ENCODE data around the gene L3HYPDH.

L3HYPDH gene

DNA sequence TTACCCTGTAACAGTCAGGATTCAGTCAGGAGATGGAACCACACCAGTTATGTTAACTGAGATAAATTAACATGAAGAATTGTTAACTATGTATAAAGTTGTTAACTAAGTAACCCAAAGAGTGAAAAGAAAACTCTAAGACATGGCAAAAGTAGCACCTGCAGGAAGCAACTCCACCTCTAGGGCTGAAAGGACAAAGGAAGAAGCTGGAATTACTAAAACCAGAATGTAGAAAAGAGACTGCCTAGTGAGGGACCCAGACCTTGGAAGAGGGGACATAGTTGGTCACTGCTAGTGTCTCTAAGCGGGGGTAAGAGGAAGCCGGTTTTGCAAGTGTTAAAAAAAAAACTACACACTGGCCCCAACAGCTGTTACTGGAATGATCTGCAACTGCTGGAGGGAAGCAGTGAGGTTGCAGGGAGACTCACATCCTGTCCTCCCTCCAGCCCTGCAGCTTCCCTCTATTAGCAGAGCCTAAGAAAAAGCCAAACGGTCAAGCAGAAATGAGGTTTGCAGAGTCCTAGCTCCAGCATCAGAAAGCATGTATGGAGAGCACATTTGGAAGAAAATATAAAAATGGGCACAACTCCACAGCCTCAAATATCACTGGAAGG, 58.8 kb downstream of the L3HYPDH start:
- peak; percentile 44 for DNase-seq (ENCODE audit: low spot score)

DNA sequence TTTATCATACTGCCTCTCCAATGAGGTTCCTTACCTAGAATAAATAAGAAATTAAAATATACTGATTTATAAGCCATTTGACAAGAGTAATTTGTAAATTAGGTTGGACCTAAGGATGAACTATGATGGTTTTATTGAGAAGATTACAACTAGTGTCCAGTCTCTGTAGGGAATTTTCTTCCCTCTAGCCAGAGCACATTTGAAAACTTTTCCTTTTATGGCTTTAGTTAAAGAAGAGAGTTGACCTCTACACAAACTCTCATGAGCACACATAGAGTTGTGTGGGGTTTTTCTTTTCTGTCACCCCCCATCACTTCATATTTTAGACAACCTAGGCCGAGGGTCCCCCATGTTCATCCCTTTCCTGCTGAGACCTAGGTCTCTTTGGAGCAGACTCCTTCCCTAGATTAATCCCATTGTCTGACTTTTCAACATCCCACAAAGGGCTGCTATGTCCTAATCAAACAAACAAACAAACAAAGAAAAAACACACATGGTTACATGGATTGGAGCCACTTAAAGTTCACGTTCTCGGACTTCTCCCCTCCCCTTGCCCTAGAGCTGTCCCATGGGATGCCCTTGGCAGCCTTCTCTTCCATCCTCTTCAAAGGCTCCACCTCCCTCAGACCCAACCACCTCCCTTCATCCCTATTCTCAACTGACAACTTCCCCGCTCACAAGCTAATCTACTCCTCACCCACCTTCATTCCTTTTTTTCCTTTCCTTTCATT, 59.7 kb downstream of the L3HYPDH start:
- DNase-seq (ENCODE audit: low spot score), result no peak

Measured in AG20443 (cell line).